HEK293T (cell line): Measurements from ENCODE around the gene GNA12.

Source experiments
- CTCF ChIA-PET: fragments of 350-600 bp; formaldehyde crosslinking; extraction: SDS; loops from one replicate; lab custom pipeline; 2021; ENCODE audit warnings: antibody characterized with exemption, inconsistent platforms; lab: Yijun Ruan, JAX
- POLR2A ChIA-PET: fragments of 350-600 bp; formaldehyde crosslinking; extraction: SDS; loops from one replicate; lab custom pipeline; 2020; ENCODE audit warnings: antibody characterized with exemption, inconsistent platforms; lab: Yijun Ruan, JAX
- DNase-seq: peaks from one replicate; pipeline ENCODE4 v3.0.0; 2012; ENCODE audit warnings: mixed read lengths; ENCODE audit errors: extremely low spot score
- ARNT ChIP-seq: fragments of 450-650 bp; IDR thresholded peaks from 2 replicates; pipeline ENCODE4 v1.6.1; 2017; ENCODE audit warnings: mild to moderate bottlenecking
- BHLHE40 ChIP-seq: fragments of 450-650 bp; IDR thresholded peaks from 2 replicates; pipeline ENCODE4 v1.6.1; 2016; ENCODE audit warnings: mild to moderate bottlenecking, moderate library complexity, borderline replicate concordance
- CTBP1 ChIP-seq: fragments of 450-650 bp; IDR thresholded peaks from 2 replicates; pipeline ENCODE4 v1.6.1; 2016; ENCODE audit warnings: borderline replicate concordance
- ELF4 ChIP-seq: fragments of 450-650 bp; IDR thresholded peaks from 2 replicates; pipeline ENCODE4 v1.6.1; 2017; ENCODE audit warnings: antibody characterized with exemption
- FOXA1 ChIP-seq: fragments of 450-650 bp; IDR thresholded peaks from 2 replicates; pipeline ENCODE4 v1.6.1; 2016; ENCODE audit warnings: mild to moderate bottlenecking
- FOXK2 ChIP-seq: fragments of 450-650 bp; IDR thresholded peaks from 2 replicates; pipeline ENCODE4 v1.6.1; 2016; ENCODE audit warnings: mild to moderate bottlenecking
- FOXM1 ChIP-seq: fragments of 450-650 bp; IDR thresholded peaks from 2 replicates; pipeline ENCODE4 v1.6.1; 2017; ENCODE audit warnings: mild to moderate bottlenecking, borderline replicate concordance
- HDGF ChIP-seq: fragments of 450-650 bp; IDR thresholded peaks from 2 replicates; pipeline ENCODE4 v1.6.1; 2017; ENCODE audit warnings: antibody characterized with exemption, borderline replicate concordance
- L3MBTL2 ChIP-seq: fragments of 450-650 bp; conservative IDR thresholded peaks from 2 replicates; pipeline ENCODE4 v1.6.1; 2016; ENCODE audit warnings: mild to moderate bottlenecking
- LEF1 ChIP-seq: fragments of 450-650 bp; IDR thresholded peaks from 2 replicates; pipeline ENCODE4 v1.6.1; 2017; ENCODE audit warnings: mild to moderate bottlenecking, borderline replicate concordance
- NFRKB ChIP-seq: fragments of 450-650 bp; IDR thresholded peaks from 2 replicates; pipeline ENCODE4 v1.6.1; 2016; ENCODE audit warnings: mild to moderate bottlenecking, moderate library complexity
- PKNOX1 ChIP-seq: fragments of 450-650 bp; IDR thresholded peaks from 2 replicates; pipeline ENCODE4 v1.6.1; 2016
- SP1 ChIP-seq: fragments of 450-650 bp; IDR thresholded peaks from 2 replicates; pipeline ENCODE4 v1.6.1; 2017
- SUZ12 ChIP-seq: fragments of 450-650 bp; IDR thresholded peaks from 2 replicates; pipeline ENCODE4 v1.6.1; 2016; ENCODE audit warnings: mild to moderate bottlenecking
- TARDBP ChIP-seq: fragments of 450-650 bp; IDR thresholded peaks from 2 replicates; pipeline ENCODE4 v1.6.1; 2016
- ZNF384 ChIP-seq: fragments of 450-650 bp; IDR thresholded peaks from 2 replicates; pipeline ENCODE4 v1.6.1; 2016

GNA12 gene

GRCh38 chr7:2803755-2804154 is 40.4 kb downstream of the GNA12 start:
- ChIA-PET CTCF (interaction anchor here (0.6 to 0.7 kb wide), 2 partner anchors 85 to 94 kb away, joined by 4 read pairs; no protein-coding TSS in a partner anchor), POLR2A (interaction anchor here (1.5 kb wide), 1 partner anchor 46 kb away, joined by 4 read pairs; no protein-coding TSS in a partner anchor)
- no peak for DNase-seq
- TF ChIP-seq PKNOX1 (no peak), NFRKB (no peak), FOXK2 (no peak), ZNF384 (no peak), BHLHE40 (no peak)

GRCh38 chr7:2803342-2803692 is 40.8 kb downstream of the GNA12 start:
- DNase-seq = no peak
- POLR2A ChIA-PET = interaction anchor here (0.9 kb wide), 1 partner anchor 8 kb away, joined by 3 read pairs; no protein-coding TSS in a partner anchor
- CTCF ChIA-PET = interaction anchor here (0.6 to 0.8 kb wide), 2 partner anchors 11 to 85 kb away, joined by 3 to 4 read pairs; no protein-coding TSS in a partner anchor
- TF ChIP-seq FOXM1 (no peak), FOXK2 (no peak)

- CTCF ChIA-PET = interaction anchor here (0.6 to 1.0 kb wide), 3 partner anchors 11 to 132 kb away, joined by 3 to 4 read pairs (median 4); no protein-coding TSS in a partner anchor
- no peak for DNase-seq
- POLR2A ChIA-PET = interaction anchor here (0.9 kb wide), 1 partner anchor 9 kb away, joined by 3 read pairs; no protein-coding TSS in a partner anchor
- TF ChIP-seq ELF4 (no peak), SUZ12 (no peak), FOXK2 (no peak), CTBP1 (no peak), ARNT (no peak), L3MBTL2 (no peak), TARDBP (no peak), SP1 (no peak), PKNOX1 (no peak), BHLHE40 (no peak), ZNF384 (no peak), LEF1 (no peak), FOXM1 (no peak), FOXA1 (no peak), HDGF (no peak)
Measured at GRCh38 chr7:2802504-2803341, 41.4 kb downstream of the GNA12 start.

GRCh38 chr7:2802101-2802500 is 42.0 kb downstream of the GNA12 start:
- no peak for TF ChIP-seq FOXK2
- no peak for TF ChIP-seq HDGF
- TF ChIP-seq FOXM1 = no peak
- TF ChIP-seq LEF1 = no peak
- TF ChIP-seq BHLHE40 = no peak
- no peak for TF ChIP-seq NFRKB
- no peak for TF ChIP-seq SP1
- no peak for TF ChIP-seq PKNOX1
- TF ChIP-seq TARDBP = no peak
- TF ChIP-seq ELF4 = no peak
- TF ChIP-seq ZNF384 = no peak
- TF ChIP-seq FOXA1 = no peak
- no peak for TF ChIP-seq CTBP1
- no peak for TF ChIP-seq ARNT
- no peak for TF ChIP-seq SUZ12
- no peak for TF ChIP-seq L3MBTL2
- POLR2A ChIA-PET = no interaction called here
- CTCF ChIA-PET = interaction anchor here (1.0 kb wide), 1 partner anchor 131 kb away, joined by 4 read pairs; no protein-coding TSS in a partner anchor
- no peak for DNase-seq

GRCh38 chr7:2800931-2801688 is 43.0 kb downstream of the GNA12 start:
- CTCF ChIA-PET = interaction anchor here (1.5 kb wide), 1 partner anchor 91 kb away, joined by 3 read pairs; no protein-coding TSS in a partner anchor
- POLR2A ChIA-PET = no interaction called here
- no peak for DNase-seq
- TF ChIP-seq NFRKB = no peak
- TF ChIP-seq TARDBP = no peak
- TF ChIP-seq HDGF = no peak
- no peak for TF ChIP-seq SP1
- TF ChIP-seq CTBP1 = no peak
- TF ChIP-seq BHLHE40 = no peak
- TF ChIP-seq PKNOX1 = no peak
- TF ChIP-seq ARNT = no peak
- no peak for TF ChIP-seq FOXK2
- no peak for TF ChIP-seq LEF1
- TF ChIP-seq FOXA1 = no peak
- TF ChIP-seq FOXM1 = no peak
- TF ChIP-seq ZNF384 = no peak
